Hepatocyte (in vitro differentiated cells): ENCODE results near the gene PLA2G3. TPM values are rescaled to one million over a fixed set of nuclear protein-coding genes. Genes with fewer than 3 reads are reported as not detected.
A peak's percentile ranks its signal among the peaks of the same experiment; 100 is the strongest.

Experiments used
- DNase-seq: peaks from one replicate; pipeline ENCODE4 v3.0.0-alpha.2; 2016; ENCODE audit warnings: low spot score
- H2AFZ ChIP-seq: fragments of 200-600 bp; sonication (generic); 2 replicates; pipeline ENCODE4 v1.6.0; 2016; ENCODE audit warnings: antibody characterized with exemption, mild to moderate bottlenecking
- H3K27ac ChIP-seq: fragments of 200-600 bp; sonication (generic); 2 replicates; pipeline ENCODE4 v1.5.1; 2016; ENCODE audit warnings: mild to moderate bottlenecking
- H3K27me3 ChIP-seq: fragments of 200-600 bp; sonication (generic); 2 replicates; pipeline ENCODE4 v1.6.1; 2016
- H3K36me3 ChIP-seq: fragments of 200-600 bp; sonication (generic); replicated peaks from 2 replicates; pipeline ENCODE4 v1.5.1; 2016; ENCODE audit warnings: low read depth; ENCODE audit not compliant: insufficient read depth
- H3K4me1 ChIP-seq: fragments of 200-600 bp; sonication (generic); 2 replicates; pipeline ENCODE4 v1.5.1; 2016; ENCODE audit warnings: mild to moderate bottlenecking, moderate library complexity; ENCODE audit not compliant: insufficient read depth
- H3K4me2 ChIP-seq: fragments of 200-600 bp; sonication (generic); 2 replicates; pipeline ENCODE4 v1.6.0; 2016
- H3K4me3 ChIP-seq: fragments of 200-600 bp; sonication (generic); 2 replicates; pipeline ENCODE4 v1.5.1; 2016; ENCODE audit warnings: mild to moderate bottlenecking
- H3K79me2 ChIP-seq: fragments of 200-600 bp; sonication (generic); 2 replicates; pipeline ENCODE4 v1.6.0; 2017; ENCODE audit warnings: mild to moderate bottlenecking
- H3K9me2 ChIP-seq: fragments of 200-600 bp; sonication (generic); replicated peaks from 2 replicates; pipeline ENCODE4 v1.6.0; 2017; ENCODE audit warnings: mild to moderate bottlenecking; ENCODE audit not compliant: insufficient read depth
- H3K9me3 ChIP-seq: fragments of 200-600 bp; sonication (generic); 2 replicates; pipeline ENCODE4 v1.5.1; 2016; ENCODE audit warnings: low read depth, mild to moderate bottlenecking
- H4K20me1 ChIP-seq: fragments of 200-600 bp; sonication (generic); 2 replicates; pipeline ENCODE4 v1.6.0; 2016; ENCODE audit warnings: mild to moderate bottlenecking; ENCODE audit not compliant: insufficient read depth, poor library complexity, severe bottlenecking
- CTCF ChIP-seq: fragments of 200-600 bp; sonication (generic); IDR thresholded peaks from 2 replicates; pipeline ENCODE4 v1.5.1; 2016; ENCODE audit warnings: antibody characterized with exemption, mild to moderate bottlenecking; ENCODE audit not compliant: poor library complexity
- EZH2 ChIP-seq: fragments of 200-600 bp; sonication (generic); IDR thresholded peaks from 2 replicates; pipeline ENCODE4 v1.6.1; 2016; ENCODE audit warnings: antibody characterized with exemption, mild to moderate bottlenecking, borderline replicate concordance
- EZH2phosphoT487 ChIP-seq: fragments of 200-600 bp; sonication (generic); IDR thresholded peaks from one replicate; pipeline ENCODE4 v1.6.1; 2018; ENCODE audit warnings: antibody characterized with exemption, mild to moderate bottlenecking, low read depth, moderate library complexity; ENCODE audit not compliant: unreplicated experiment, severe bottlenecking
- whole genome bisulfite sequencing: methylation state at CpG from one replicate; pipeline ENCODE4 v1.1.6; 2016; ENCODE audit warnings: low lambda C conversion rate; ENCODE audit errors: missing lambda C conversion rate; 5-methylcytosine and 5-hydroxymethylcytosine counted together
- polyA plus RNA-seq: library from polyadenylated mRNA; unstranded; fragments of >200 nt; fragmentation: Nextera tagmentation; extraction: Ambion mirVana; gene quantifications from 2 replicates; pipeline ENCODE4 v1.2.1, GENCODE V29; 2016
- total RNA-seq: library from RNA; depleted of rRNA; stranded (reverse); fragments of >200 nt; gene quantifications from 2 replicates; pipeline ENCODE4 v1.2.3, GENCODE V29; 2014

The PLA2G3 gene
- total and polyA plus RNA-seq, 2 experiments from 2014 or later = 0.10 to 0.52 TPM

DNA sequence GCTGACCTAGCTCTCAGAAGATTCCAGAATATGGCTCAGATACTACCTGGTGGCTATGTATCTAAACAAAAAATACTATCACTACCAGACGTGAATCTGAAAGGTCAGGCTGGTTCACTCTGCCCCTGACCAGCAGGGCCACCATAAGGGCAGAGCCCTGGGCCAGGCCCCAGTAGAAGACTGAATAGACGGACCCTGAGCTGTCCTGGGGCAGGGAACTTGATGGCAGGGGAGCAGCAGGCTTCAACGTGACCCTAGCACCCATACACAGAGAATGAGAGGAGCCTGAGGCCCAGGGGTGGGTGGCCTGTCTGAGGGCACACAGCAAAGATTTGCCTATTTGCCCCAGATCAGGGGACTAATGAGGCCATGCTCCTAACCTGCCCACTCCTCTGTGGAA, 13.0 kb upstream of the PLA2G3 start:
- WGBS = 71% methylated on average over 3 of the region's 3 CpGs
- no peaks in the 10 kb centered on the region for H4K20me1 ChIP-seq
- no peak overlapping the region for H2AFZ ChIP-seq
- DNase-seq = no peak
- no peaks in the 10 kb centered on the region for H3K79me2 ChIP-seq
- H3K9me2 ChIP-seq = no peaks in the 10 kb centered on the region
- no peak overlapping the region for H3K4me3 ChIP-seq
- no peak overlapping the region for H3K27ac ChIP-seq
- H3K36me3 ChIP-seq = no peaks in the 10 kb centered on the region
- H3K9me3 ChIP-seq = no peaks in the 10 kb centered on the region
- peaks cover 8% of the 10 kb centered on the region for H3K27me3 ChIP-seq
- H3K4me2 ChIP-seq = no peak overlapping the region
- TF ChIP-seq EZH2phosphoT487 (no peak), EZH2 (no peak), CTCF (no peak)
- H3K4me1 ChIP-seq = peaks cover 3% of the 10 kb centered on the region

DNA sequence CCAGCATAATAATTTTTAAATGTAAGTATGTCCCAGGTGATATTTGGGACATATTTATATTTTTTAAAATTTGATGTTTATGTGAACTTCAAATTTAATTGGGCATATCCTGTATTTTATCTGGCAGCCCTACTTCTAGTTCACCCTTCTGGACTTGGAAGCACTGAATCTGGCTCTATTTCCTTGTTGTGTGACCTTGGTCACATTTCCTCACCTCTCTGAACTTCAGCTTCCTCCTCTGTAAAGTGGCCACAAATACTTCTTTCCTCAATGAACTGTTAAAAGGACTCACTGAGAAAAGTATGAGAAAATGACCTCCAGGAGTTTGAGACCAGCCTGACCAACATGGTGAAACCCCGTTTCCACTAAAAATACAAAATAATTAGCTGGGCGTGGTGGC, 11.6 kb upstream of the PLA2G3 start:
- no peaks in the 10 kb centered on the region for H4K20me1 ChIP-seq
- H3K9me2 ChIP-seq = no peaks in the 10 kb centered on the region
- no peak overlapping the region for H2AFZ ChIP-seq
- H3K4me2 ChIP-seq = no peak overlapping the region
- peaks cover 3% of the 10 kb centered on the region for H3K4me1 ChIP-seq
- WGBS = 89% methylated on average over 2 of the region's 2 CpGs
- no peak for TF ChIP-seq CTCF
- TF ChIP-seq EZH2 = no peak
- no peak for TF ChIP-seq EZH2phosphoT487
- no peak overlapping the region for H3K4me3 ChIP-seq
- H3K27ac ChIP-seq = no peak overlapping the region
- DNase-seq = no peak
- no peaks in the 10 kb centered on the region for H3K36me3 ChIP-seq
- H3K9me3 ChIP-seq = peaks cover 4% of the 10 kb centered on the region
- H3K27me3 ChIP-seq = no peaks in the 10 kb centered on the region
- no peaks in the 10 kb centered on the region for H3K79me2 ChIP-seq

GRCh38 chr22:31150615-31151014, 10.3 kb upstream of the PLA2G3 start:
- Histone ChIP-seq H3K9me3 (peaks cover 4% of the 10 kb centered on the region), H3K4me1 (peaks cover 3% of the 10 kb centered on the region), H3K9me2 (no peaks in the 10 kb centered on the region), H2AFZ (no peak overlapping the region), H3K4me3 (no peak overlapping the region), H3K79me2 (no peaks in the 10 kb centered on the region), H4K20me1 (no peaks in the 10 kb centered on the region), H3K4me2 (no peak overlapping the region), H3K27me3 (no peaks in the 10 kb centered on the region), H3K27ac (no peak overlapping the region), H3K36me3 (no peaks in the 10 kb centered on the region)
- DNase-seq = no peak
- TF ChIP-seq CTCF (peak; percentile 36), EZH2 (no peak), EZH2phosphoT487 (no peak)
- 54% methylated on average over 3 of the region's 3 CpGs for WGBS
